Activated T-cell treated with anti-CD3 and anti-CD28 coated beads, Interleukin-2, amount 50 U/mL, for 4 hours (primary cell): ENCODE results near the gene DHODH. TPM values are rescaled to one million over a fixed set of nuclear protein-coding genes. Genes with fewer than 3 reads are reported as not detected.
A peak's percentile ranks its signal among the peaks of the same experiment; 100 is the strongest.

Experiments
- ATAC-seq, 2 donors: fragments of 200-7000 bp; cut with Tn5 transposase; one replicate each; pipeline ENCODE4 v1.10.0; 2021
- DNase-seq: peaks from one replicate; pipeline ENCODE4 v3.0.0-alpha.2; 2020
- H3K27me3 Mint-ChIP-seq: one replicate; pipeline ENCODE4 v1.8.0; 2021; ENCODE audit warnings: low read depth, mixed read lengths
- H3K36me3 Mint-ChIP-seq: one replicate; pipeline ENCODE4 v1.8.0; 2022; ENCODE audit warnings: mixed read lengths; ENCODE audit not compliant: insufficient read depth
- H3K4me1 Mint-ChIP-seq: one replicate; pipeline ENCODE4 v1.8.0; 2021; ENCODE audit warnings: low read depth, mixed read lengths
- H3K4me3 Mint-ChIP-seq: one replicate; pipeline ENCODE4 v1.8.0; 2021; ENCODE audit warnings: mild to moderate bottlenecking, moderate library complexity, mixed read lengths
- H3K9me3 Mint-ChIP-seq: one replicate; pipeline ENCODE4 v1.8.0; 2021; ENCODE audit warnings: mixed read lengths
- total RNA-seq, 3 donors: library from RNA; stranded (reverse); gene quantifications; one replicate each; pipeline ENCODE4 v1.2.1, GENCODE V29; 2021

The DHODH gene
- 10 to 100 TPM; 33.4 to 39.0 (median 35.8) TPM for total RNA-seq

DNA sequence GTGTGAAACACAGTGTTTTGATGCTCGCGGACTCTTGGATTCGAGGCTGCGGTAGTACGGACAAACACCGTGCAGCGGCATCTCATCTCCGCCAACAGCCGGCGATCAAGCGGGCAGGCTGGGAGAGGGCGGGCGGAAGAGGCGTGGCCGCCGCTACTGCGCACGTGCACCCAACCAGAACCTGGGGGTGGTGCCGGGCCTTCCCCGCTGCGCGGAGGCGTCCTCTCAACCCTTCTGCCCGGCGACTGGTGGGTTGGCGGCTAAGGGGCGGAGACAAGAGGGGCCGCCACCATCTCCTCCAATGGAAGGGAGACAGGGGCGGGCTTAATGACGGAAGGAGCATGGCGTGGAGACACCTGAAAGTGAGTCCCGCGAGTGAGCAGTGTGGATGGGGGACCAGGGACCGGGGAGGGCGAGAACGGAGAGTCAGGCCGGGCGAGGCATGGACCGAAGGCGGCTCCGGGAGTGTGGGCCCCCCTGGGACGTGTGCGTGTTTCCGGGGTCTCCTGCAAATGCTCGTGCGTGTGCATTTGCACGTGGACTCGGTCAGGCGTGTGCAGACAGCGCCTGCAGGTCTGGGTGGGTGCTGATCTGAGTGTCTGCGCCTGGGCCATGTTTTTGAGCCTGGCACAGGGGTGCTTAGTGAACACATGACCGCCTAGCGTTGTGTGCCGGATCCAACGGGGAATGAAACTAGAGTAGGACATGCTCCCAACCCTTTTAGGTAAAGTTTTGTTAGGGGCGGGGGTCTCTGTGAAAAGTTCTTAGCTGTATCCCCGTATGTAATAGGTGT is at the start of gene DHODH:
TSS of gene DHODH (plus strand) at position 321 of the 793 bp plus-strand sequence. CDS start at position 342, 21 bp downstream.
- peaks cover 18% of the 10 kb centered on the region for H3K4me1 Mint-ChIP-seq
- H3K27me3 Mint-ChIP-seq = peaks cover 2% of the 10 kb centered on the region
- DNase-seq = peak; percentile 95
- peak within 1 kb of the TSS; percentile 95 for H3K4me3 Mint-ChIP-seq
- H3K36me3 Mint-ChIP-seq = peaks cover 8% of the 10 kb centered on the region
- no peaks in the 10 kb centered on the region for H3K9me3 Mint-ChIP-seq
- peak; percentile 99 for ATAC-seq

DNA sequence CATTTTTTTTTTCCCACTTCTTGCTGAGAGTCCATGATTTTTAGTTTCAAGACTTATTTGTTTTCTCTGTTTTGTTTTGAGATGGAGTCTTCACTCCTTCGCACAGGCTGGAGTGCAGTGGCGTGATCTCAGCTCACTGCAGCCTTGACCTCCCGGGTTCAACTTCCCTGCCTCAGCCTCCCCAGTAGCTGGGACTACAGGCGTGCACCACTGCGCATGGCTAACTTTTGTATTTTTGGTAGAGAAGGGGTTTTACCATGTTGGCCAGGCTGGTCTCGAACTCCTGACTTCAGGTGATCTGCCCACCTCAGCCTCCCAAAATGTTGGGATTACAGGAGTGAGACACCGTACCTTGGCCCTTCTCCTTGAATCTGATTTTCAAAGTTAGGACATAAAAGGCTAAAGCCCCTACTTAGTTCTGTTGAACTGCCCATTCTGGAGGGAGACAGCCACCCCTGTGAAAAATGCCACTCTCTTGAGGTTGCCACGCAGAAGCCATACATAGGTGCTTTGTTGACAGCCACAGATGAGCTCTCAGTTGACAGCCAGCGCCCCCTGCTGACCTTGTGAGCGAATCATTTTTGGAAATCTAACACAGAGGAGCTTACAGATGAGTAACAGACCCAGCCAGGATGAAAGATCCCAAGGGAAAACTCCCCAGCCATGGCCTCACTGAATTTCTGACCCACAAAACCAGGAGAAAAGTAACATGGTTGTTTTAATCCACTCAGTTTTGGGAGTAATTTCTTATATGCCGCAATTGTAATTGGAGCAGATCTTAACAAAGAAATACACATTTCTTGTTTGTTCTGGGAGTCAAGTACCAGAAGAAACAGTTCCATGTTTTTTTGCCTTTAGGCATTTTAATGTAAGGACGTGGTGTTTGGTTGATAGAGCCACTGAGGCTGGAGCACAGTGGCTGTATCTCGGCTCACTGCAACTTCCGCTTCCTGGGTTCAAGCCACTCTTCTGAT is 47.2 kb upstream of the DHODH start:
- DNase-seq = peak; percentile 78
- H3K9me3 Mint-ChIP-seq = no peaks in the 10 kb centered on the region
- ATAC-seq = peak; percentile 72 to 93
- no peak overlapping the region for H3K4me3 Mint-ChIP-seq
- peaks cover 2% of the 10 kb centered on the region for H3K27me3 Mint-ChIP-seq
- H3K4me1 Mint-ChIP-seq = peaks cover 5% of the 10 kb centered on the region
- no peaks in the 10 kb centered on the region for H3K36me3 Mint-ChIP-seq

GRCh38 chr16:71963125-71963875 is 45.2 kb upstream of the DHODH start:
- H3K9me3 Mint-ChIP-seq = no peaks in the 10 kb centered on the region
- H3K27me3 Mint-ChIP-seq = no peaks in the 10 kb centered on the region
- H3K4me1 Mint-ChIP-seq = no peaks in the 10 kb centered on the region
- no peak for ATAC-seq
- DNase-seq = no peak
- H3K4me3 Mint-ChIP-seq = no peak overlapping the region
- H3K36me3 Mint-ChIP-seq = no peaks in the 10 kb centered on the region

GRCh38 chr16:71965223-71965622 is 43.3 kb upstream of the DHODH start:
- H3K36me3 Mint-ChIP-seq = no peaks in the 10 kb centered on the region
- no peaks in the 10 kb centered on the region for H3K27me3 Mint-ChIP-seq
- ATAC-seq (no peak), DNase-seq (no peak)
- H3K4me1 Mint-ChIP-seq = no peaks in the 10 kb centered on the region
- H3K9me3 Mint-ChIP-seq = no peaks in the 10 kb centered on the region
- no peak overlapping the region for H3K4me3 Mint-ChIP-seq

GRCh38 chr16:71966932-71967331 is 41.6 kb upstream of the DHODH start:
- Mint-ChIP-seq H3K27me3 (no peaks in the 10 kb centered on the region), H3K9me3 (no peaks in the 10 kb centered on the region), H3K4me3 (no peak overlapping the region), H3K4me1 (no peaks in the 10 kb centered on the region), H3K36me3 (no peaks in the 10 kb centered on the region)
- DNase-seq = no peak
- no peak for ATAC-seq

DNA sequence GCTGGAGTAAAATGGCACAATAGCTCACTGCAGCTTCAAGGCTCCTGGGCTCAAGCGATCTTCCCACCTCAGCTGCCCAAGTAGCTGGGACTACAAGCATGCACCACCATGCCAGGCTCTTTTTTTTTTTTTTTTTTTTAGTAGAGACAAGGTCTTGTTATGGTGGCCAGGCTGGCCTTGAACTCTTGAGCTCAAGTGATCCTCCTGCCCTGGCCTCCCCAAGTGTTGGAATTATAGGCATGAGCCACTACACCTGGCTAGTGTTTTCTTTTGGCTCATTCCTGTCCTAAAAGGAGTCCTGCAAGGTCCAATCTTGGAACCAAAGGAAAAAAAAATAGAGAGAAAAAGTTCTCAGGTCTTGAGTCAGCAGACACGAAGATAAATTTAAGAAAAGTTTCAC is 39.2 kb upstream of the DHODH start:
- H3K4me1 Mint-ChIP-seq = no peaks in the 10 kb centered on the region
- H3K36me3 Mint-ChIP-seq = no peaks in the 10 kb centered on the region
- H3K9me3 Mint-ChIP-seq = no peaks in the 10 kb centered on the region
- H3K4me3 Mint-ChIP-seq = no peak overlapping the region
- no peak for DNase-seq
- no peaks in the 10 kb centered on the region for H3K27me3 Mint-ChIP-seq
- no peak for ATAC-seq

DNA sequence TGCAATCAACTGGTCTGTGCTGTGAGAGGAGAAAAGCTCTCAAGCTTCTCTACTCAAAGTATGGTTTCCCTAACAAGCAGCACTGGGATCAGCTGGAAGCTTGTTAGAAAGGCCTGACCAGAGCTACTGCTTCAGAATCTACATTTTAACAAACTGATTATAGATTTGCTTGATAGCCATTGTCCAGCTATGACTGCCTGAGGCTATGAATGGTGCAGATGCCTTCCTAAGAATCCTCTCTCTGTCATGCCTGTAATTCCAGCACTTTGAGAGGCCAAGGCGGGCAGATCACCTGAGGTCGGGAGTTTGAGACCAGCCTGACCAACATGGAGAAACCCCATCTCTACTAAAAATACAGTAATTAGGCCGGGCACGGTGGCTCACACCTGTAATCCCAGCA is 37.0 kb upstream of the DHODH start:
- H3K36me3 Mint-ChIP-seq = no peaks in the 10 kb centered on the region
- H3K4me3 Mint-ChIP-seq = no peak overlapping the region
- no peaks in the 10 kb centered on the region for H3K27me3 Mint-ChIP-seq
- H3K9me3 Mint-ChIP-seq = no peaks in the 10 kb centered on the region
- DNase-seq (no peak), ATAC-seq (no peak)
- no peaks in the 10 kb centered on the region for H3K4me1 Mint-ChIP-seq

DNA sequence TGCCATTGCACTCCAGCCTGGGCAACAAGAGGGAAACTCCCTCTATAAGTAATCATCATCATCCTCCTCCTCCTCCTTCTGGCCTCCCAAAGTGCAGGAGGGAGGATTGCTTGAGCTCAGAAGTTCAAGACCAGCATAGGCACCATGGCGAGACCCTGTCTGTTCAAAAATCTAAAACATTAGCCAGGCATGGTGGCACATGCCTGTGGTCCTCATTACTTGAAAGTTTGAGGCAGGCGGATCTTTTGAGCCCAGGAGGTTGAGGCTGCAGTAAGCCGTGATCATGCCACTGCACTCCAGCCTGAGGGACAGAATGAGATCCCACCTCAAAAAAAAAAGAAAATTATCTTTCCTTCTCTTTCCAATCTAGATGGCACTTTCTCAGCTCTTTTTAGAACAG is 36.2 kb upstream of the DHODH start:
- Mint-ChIP-seq H3K4me3 (no peak overlapping the region), H3K9me3 (no peaks in the 10 kb centered on the region)
- no peak for DNase-seq

DNA sequence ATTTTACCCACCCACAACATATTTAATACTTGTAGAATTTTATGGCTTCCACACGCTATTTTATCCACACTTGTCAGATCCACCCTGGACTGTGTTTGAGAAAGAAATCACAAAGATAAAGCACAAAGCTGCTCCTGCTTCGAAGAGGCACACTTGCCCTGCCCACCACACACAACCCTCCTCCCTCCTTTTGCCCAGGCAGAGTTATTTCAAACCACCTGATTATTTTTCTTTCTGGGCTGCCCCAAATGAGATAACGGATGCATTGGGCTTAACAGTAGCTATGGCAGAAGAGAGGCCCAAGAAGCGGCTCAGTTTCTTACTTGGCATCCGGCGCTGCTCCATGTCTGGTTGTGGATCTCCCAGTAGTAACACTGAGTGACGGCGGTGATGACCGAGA is 35.5 kb upstream of the DHODH start:
- no peaks in the 10 kb centered on the region for H3K36me3 Mint-ChIP-seq
- H3K4me1 Mint-ChIP-seq = no peaks in the 10 kb centered on the region
- DNase-seq (no peak), ATAC-seq (no peak)
- H3K4me3 Mint-ChIP-seq = no peak overlapping the region
- no peaks in the 10 kb centered on the region for H3K27me3 Mint-ChIP-seq
- H3K9me3 Mint-ChIP-seq = no peaks in the 10 kb centered on the region

More for the DNA sequence above, 36.2 kb upstream of the DHODH start:
- ATAC-seq = no peak
- Mint-ChIP-seq H3K27me3 (no peaks in the 10 kb centered on the region), H3K4me1 (no peaks in the 10 kb centered on the region), H3K36me3 (no peaks in the 10 kb centered on the region)

DNA sequence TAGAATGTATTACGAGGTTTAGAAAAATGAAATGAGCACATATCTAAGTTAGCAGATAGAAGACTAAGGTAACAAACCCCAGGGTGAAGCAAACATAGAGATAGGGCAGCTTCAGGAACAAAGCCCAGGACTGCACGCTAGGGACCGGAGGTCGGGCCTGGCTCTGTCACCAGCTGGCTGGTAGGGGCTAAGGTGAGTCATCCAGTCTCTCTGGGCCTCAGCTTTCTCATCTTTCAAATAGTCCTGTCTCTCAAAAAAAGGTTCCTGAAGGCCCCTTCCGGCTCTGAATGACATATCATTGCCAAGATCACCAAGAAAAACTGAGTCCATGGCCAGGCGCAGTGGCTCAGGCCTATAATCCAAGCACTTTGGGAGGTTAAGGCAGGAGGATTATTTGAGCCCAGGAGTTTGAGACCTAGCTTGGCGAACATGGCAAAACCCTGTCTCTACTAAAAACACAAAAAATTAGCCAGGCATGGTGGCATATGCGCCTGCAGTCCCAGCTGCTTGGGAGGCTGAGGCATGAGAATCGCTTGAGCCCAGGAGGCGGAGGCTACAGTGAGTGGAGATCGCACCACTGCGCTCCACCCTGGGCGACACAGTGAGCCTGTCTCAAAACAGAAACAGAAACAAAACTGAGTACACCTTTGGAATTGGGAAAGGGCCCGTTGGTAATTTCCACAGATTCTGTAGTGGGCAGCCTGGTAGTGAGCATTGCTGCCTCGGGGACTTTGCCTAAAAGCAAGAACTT is 34.3 kb upstream of the DHODH start:
- ATAC-seq = no peak

GRCh38 chr16:71985262-71985974 is 23.1 kb upstream of the DHODH start:
- Mint-ChIP-seq H3K4me1 (no peaks in the 10 kb centered on the region), H3K4me3 (no peak overlapping the region), H3K9me3 (no peaks in the 10 kb centered on the region), H3K36me3 (no peaks in the 10 kb centered on the region), H3K27me3 (peaks cover 16% of the 10 kb centered on the region)
- ATAC-seq = no peak
- no peak for DNase-seq

More for the DNA sequence above, 34.3 kb upstream of the DHODH start:
- Mint-ChIP-seq H3K9me3 (no peaks in the 10 kb centered on the region), H3K27me3 (no peaks in the 10 kb centered on the region), H3K4me3 (no peak overlapping the region), H3K36me3 (no peaks in the 10 kb centered on the region), H3K4me1 (no peaks in the 10 kb centered on the region)
- no peak for DNase-seq

DNA sequence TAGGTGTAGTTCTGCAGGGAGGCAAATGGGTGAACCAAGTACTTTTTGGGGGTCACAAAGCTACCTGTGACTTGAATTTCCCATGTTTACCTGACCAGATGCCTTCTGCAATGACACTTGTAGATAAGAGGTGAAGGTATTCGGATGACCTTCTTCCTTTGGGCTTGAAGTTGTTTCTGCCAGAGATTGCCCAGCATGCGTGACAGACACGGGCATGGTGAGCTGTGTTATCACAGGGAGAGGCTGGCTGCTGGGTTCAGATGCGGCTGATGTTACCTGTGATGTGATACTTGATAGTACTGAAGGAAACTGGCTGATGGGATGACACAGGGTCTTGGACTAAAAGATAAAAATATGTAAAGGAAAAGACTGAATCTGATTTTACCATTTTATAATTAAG is 22.4 kb upstream of the DHODH start:
- Mint-ChIP-seq H3K4me3 (no peak overlapping the region), H3K27me3 (peaks cover 16% of the 10 kb centered on the region), H3K36me3 (no peaks in the 10 kb centered on the region), H3K9me3 (no peaks in the 10 kb centered on the region), H3K4me1 (no peaks in the 10 kb centered on the region)
- ATAC-seq = no peak
- no peak for DNase-seq

- ATAC-seq (no peak), DNase-seq (no peak)
- no peaks in the 10 kb centered on the region for H3K4me1 Mint-ChIP-seq
- H3K9me3 Mint-ChIP-seq = no peaks in the 10 kb centered on the region
- no peak overlapping the region for H3K4me3 Mint-ChIP-seq
- peaks cover 25% of the 10 kb centered on the region for H3K27me3 Mint-ChIP-seq
- no peaks in the 10 kb centered on the region for H3K36me3 Mint-ChIP-seq
Observed at GRCh38 chr16:71995038-71995437, 13.5 kb upstream of the DHODH start.
